ENCODE results near the gene SLAMF1. TPM values are rescaled to one million over a fixed set of nuclear protein-coding genes. Genes with fewer than 3 reads are reported as not detected.

SLAMF1 gene
- total and polyA plus RNA-seq, 4 donors, result 0.39 to 27.0 (median 1.5) TPM

DNA sequence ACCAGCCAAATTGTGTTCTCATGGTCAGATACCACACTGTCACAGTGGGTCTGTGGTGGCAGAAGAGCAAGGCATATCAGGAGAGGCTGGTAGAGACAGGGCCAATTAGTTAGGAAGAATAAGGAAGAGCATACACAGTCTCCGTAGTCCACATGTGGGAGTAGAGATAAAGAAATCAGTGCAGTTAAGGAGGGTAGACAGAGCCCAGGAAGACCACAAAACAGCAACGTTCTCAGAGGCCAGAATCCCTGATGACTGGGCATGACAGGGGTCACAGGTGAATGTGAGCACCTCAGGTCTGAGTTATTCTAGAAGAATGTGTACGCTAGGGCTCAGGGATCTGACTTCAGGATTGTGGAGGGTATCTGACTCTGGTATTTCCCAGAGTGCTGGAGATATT, 33.0 kb upstream of the SLAMF1 start:
- DNase-seq (no peak), ATAC-seq (ENCODE audit: insufficient read depth, low FRiP score) (no peak)
- 81 to 89% methylated on average over 3 of the region's 3 CpGs for WGBS, 2 donors
- Histone ChIP-seq H3K4me1 (ENCODE audit: control insufficient read depth in 5 of 5, insufficient read depth in 5 of 5, low read length in 5 of 5) (no peaks in the 10 kb centered on the region), H3K9ac (ENCODE audit: insufficient read depth in 1 of 2, low read length in 2 of 2) (no peak overlapping the region), H3K36me3 (ENCODE audit: control insufficient read depth in 4 of 4, insufficient read depth in 4 of 4, low read length in 4 of 4) (peaks cover 0 to 4% (median 0%) of the 10 kb centered on the region in 4 donors), H3K4me3 (no peak overlapping the region), H3K9me3 (ENCODE audit: control insufficient read depth in 4 of 4, insufficient read depth in 3 of 4, low read length in 3 of 4) (peaks cover 0 to 3% (median 0%) of the 10 kb centered on the region in 4 donors), H3K27me3 (ENCODE audit: control insufficient read depth in 3 of 3, insufficient read depth in 3 of 3, low read length in 2 of 3) (peaks cover 0 to 2% (median 0%) of the 10 kb centered on the region in 3 donors), H3K27ac (ENCODE audit: low read depth in 1 of 2, low read length in 1 of 2) (no peak overlapping the region)
- TF ChIP-seq, protein P1, sequence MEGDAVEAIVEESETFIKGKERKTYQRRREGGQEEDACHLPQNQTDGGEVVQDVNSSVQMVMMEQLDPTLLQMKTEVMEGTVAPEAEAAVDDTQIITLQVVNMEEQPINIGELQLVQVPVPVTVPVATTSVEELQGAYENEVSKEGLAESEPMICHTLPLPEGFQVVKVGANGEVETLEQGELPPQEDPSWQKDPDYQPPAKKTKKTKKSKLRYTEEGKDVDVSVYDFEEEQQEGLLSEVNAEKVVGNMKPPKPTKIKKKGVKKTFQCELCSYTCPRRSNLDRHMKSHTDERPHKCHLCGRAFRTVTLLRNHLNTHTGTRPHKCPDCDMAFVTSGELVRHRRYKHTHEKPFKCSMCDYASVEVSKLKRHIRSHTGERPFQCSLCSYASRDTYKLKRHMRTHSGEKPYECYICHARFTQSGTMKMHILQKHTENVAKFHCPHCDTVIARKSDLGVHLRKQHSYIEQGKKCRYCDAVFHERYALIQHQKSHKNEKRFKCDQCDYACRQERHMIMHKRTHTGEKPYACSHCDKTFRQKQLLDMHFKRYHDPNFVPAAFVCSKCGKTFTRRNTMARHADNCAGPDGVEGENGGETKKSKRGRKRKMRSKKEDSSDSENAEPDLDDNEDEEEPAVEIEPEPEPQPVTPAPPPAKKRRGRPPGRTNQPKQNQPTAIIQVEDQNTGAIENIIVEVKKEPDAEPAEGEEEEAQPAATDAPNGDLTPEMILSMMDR (IDR thresholded peaks at IDR 0.05; ENCODE audit: control extremely low read depth, extremely low read depth), result no peak

DNA sequence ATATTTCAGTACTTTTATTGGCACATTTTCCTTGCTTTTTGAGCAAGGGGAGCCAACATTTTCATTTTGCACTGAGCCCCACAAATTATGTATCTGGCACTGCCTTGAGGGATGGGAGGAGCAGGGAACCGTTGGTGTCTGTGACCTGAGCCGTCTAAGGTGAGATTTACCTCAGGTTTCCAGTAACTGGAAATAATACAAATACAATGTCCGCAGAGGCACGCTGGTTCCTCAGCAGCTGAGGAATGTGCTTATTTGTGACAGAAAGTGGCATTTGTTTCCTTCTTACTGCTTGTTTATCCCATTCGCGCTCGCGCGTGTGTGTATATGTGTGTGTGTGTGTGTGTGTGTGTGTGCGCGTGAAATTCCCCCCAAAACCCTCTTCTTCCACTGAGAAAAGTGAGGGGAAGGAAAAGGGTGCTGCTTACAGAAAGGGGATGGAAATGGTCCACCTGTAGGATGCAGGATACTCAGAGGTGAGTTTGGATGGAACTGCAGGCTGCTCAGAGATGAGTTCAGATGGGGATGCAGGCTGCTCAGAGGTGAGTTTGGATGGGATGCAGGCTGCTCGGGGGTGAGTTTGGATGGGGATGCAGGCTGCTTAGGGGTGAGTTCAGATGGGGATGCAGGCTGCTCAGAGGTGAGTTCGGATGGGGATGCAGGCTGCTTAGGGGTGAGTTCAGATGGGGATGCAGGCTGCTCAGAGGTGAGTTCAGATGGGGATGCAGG, 30.2 kb upstream of the SLAMF1 start:
- ATAC-seq (ENCODE audit: insufficient read depth, low FRiP score), result no peak

GRCh38 chr1:160675641-160676410, 29.0 kb upstream of the SLAMF1 start:
- DNase-seq, result peak; percentile 67 to 77 (median 68)
- H3K27ac ChIP-seq (ENCODE audit: low read depth in 1 of 2, low read length in 1 of 2), result no peak overlapping the region
- whole genome bisulfite sequencing, 2 donors, result 55 to 60% methylated on average over 6 of the region's 6 CpGs
- peaks cover 0 to 3% (median 0%) of the 10 kb centered on the region in 4 donors for H3K9me3 ChIP-seq (ENCODE audit: control insufficient read depth in 4 of 4, insufficient read depth in 3 of 4, low read length in 3 of 4)
- H3K36me3 ChIP-seq (ENCODE audit: control insufficient read depth in 4 of 4, insufficient read depth in 4 of 4, low read length in 4 of 4), result peaks cover 0 to 4% (median 0%) of the 10 kb centered on the region in 4 donors
- peaks cover 0 to 2% (median 0%) of the 10 kb centered on the region in 3 donors for H3K27me3 ChIP-seq (ENCODE audit: control insufficient read depth in 3 of 3, insufficient read depth in 3 of 3, low read length in 2 of 3)
- TF ChIP-seq, protein P1 (IDR thresholded peaks at IDR 0.05; ENCODE audit: control extremely low read depth, extremely low read depth), result peak; percentile 76
- H3K4me1 ChIP-seq (ENCODE audit: control insufficient read depth in 5 of 5, insufficient read depth in 5 of 5, low read length in 5 of 5), result peaks cover 0 to 3% (median 0%) of the 10 kb centered on the region in 5 donors
- peak; percentile 80 for ATAC-seq (ENCODE audit: insufficient read depth, low FRiP score)
- H3K4me3 ChIP-seq, result no peak overlapping the region
- no peak overlapping the region for H3K9ac ChIP-seq (ENCODE audit: insufficient read depth in 1 of 2, low read length in 2 of 2)

More for the DNA sequence above, 30.2 kb upstream of the SLAMF1 start:
- Histone ChIP-seq H3K36me3 (ENCODE audit: control insufficient read depth in 4 of 4, insufficient read depth in 4 of 4, low read length in 4 of 4) (peaks cover 0 to 4% (median 0%) of the 10 kb centered on the region in 4 donors), H3K9ac (ENCODE audit: insufficient read depth in 1 of 2, low read length in 2 of 2) (no peak overlapping the region), H3K27ac (ENCODE audit: low read depth in 1 of 2, low read length in 1 of 2) (no peak overlapping the region), H3K4me1 (ENCODE audit: control insufficient read depth in 5 of 5, insufficient read depth in 5 of 5, low read length in 5 of 5) (peaks cover 0 to 3% (median 0%) of the 10 kb centered on the region in 5 donors), H3K27me3 (ENCODE audit: control insufficient read depth in 3 of 3, insufficient read depth in 3 of 3, low read length in 2 of 3) (peaks cover 0 to 2% (median 0%) of the 10 kb centered on the region in 3 donors), H3K4me3 (no peak overlapping the region), H3K9me3 (ENCODE audit: control insufficient read depth in 4 of 4, insufficient read depth in 3 of 4, low read length in 3 of 4) (peaks cover 0 to 3% (median 0%) of the 10 kb centered on the region in 4 donors)
- no peak for DNase-seq
- TF ChIP-seq, protein P1 (IDR thresholded peaks at IDR 0.05; ENCODE audit: control extremely low read depth, extremely low read depth), result no peak
- 80 to 84% methylated on average over 13 of the region's 13 CpGs for WGBS, 2 donors
